Lower lobe of right lung (tissue), 2 donors: ENCODE measurements around the gene BLM. TPM values are rescaled to one million over a fixed set of nuclear protein-coding genes. Genes with fewer than 3 reads are reported as not detected.

Experiments
- ATAC-seq, 2 donors: fragments of 200-7000 bp; cut with Tn5 transposase; one replicate each; pipeline ENCODE4 v1.9.1; 2020 to 2022; ENCODE audit warnings: mild to moderate bottlenecking in 2 of 2, moderate library complexity in 2 of 2
- DNase-seq: peaks from one replicate; pipeline ENCODE4 v3.0.0-alpha.2; 2020
- H3K27ac ChIP-seq: fragments of 200-600 bp; one replicate; pipeline ENCODE4 v1.8.0; 2022
- H3K27me3 ChIP-seq: fragments of 200-600 bp; one replicate; pipeline ENCODE4 v1.8.0; 2022; ENCODE audit warnings: low read depth
- H3K36me3 ChIP-seq: fragments of 200-600 bp; one replicate; pipeline ENCODE4 v1.8.0; 2022; ENCODE audit warnings: mild to moderate bottlenecking
- H3K4me1 ChIP-seq: fragments of 200-600 bp; one replicate; pipeline ENCODE4 v1.8.0; 2022
- H3K4me3 ChIP-seq: fragments of 200-600 bp; one replicate; pipeline ENCODE4 v1.8.0; 2022; ENCODE audit warnings: mild to moderate bottlenecking
- H3K9me3 ChIP-seq: fragments of 200-600 bp; one replicate; pipeline ENCODE4 v1.8.0; 2022
- CTCF ChIP-seq: fragments of 200-600 bp; IDR thresholded peaks from one replicate; pipeline ENCODE4 v1.8.0; 2022; ENCODE audit warnings: antibody characterized with exemption, mild to moderate bottlenecking
- intact Hi-C: fragments of 100-400 bp; cut with DNase I; formaldehyde crosslinking; loops from one replicate; pipeline ENCODE4 v1.11.0; 2022
- total RNA-seq: library from RNA; stranded (reverse); fragmentation: NEBNext Ultra II Directional; extraction: Animal tissue kit (Norgen Biotek cat#: 25700); gene quantifications from one replicate; pipeline ENCODE4 v1.2.1, GENCODE V29; 2021
- donor health status: DM: no; HTN: yes; CAD: no; lungs with severe emphysema.

Gene BLM
- total RNA-seq, 1 donor from 2014 or later = 2.0 TPM

- DNase-seq (no peak), ATAC-seq (no peak)
- no peak for TF ChIP-seq CTCF
- no peaks in the 10 kb centered on the region for H3K27me3 ChIP-seq
- no peaks in the 10 kb centered on the region for H3K36me3 ChIP-seq
- no peak overlapping the region for H3K27ac ChIP-seq
- intact Hi-C loops = no loop called here
- H3K9me3 ChIP-seq = no peaks in the 10 kb centered on the region
- no peak overlapping the region for H3K4me3 ChIP-seq
- H3K4me1 ChIP-seq = no peaks in the 10 kb centered on the region
These were observed 72.9 kb downstream of the BLM start for GRCh38 chr15:90790057-90790456.

- no peak for TF ChIP-seq CTCF
- Histone ChIP-seq H3K9me3 (no peaks in the 10 kb centered on the region), H3K27me3 (no peaks in the 10 kb centered on the region), H3K4me1 (no peaks in the 10 kb centered on the region), H3K27ac (no peak overlapping the region), H3K4me3 (no peak overlapping the region), H3K36me3 (no peaks in the 10 kb centered on the region)
- ATAC-seq (no peak), DNase-seq (no peak)
- intact Hi-C loops = no loop called here
These were observed 73.4 kb downstream of the BLM start for GRCh38 chr15:90790561-90790960.

- Histone ChIP-seq H3K9me3 (no peaks in the 10 kb centered on the region), H3K4me3 (no peak overlapping the region), H3K36me3 (no peaks in the 10 kb centered on the region), H3K27me3 (no peaks in the 10 kb centered on the region), H3K4me1 (no peaks in the 10 kb centered on the region), H3K27ac (no peak overlapping the region)
- DNase-seq = no peak
- TF ChIP-seq CTCF = no peak
- intact Hi-C loops = no loop called here
- no peak for ATAC-seq
These were observed 77.4 kb downstream of the BLM start for GRCh38 chr15:90794538-90794937.

- no peaks in the 10 kb centered on the region for H3K27me3 ChIP-seq
- no peaks in the 10 kb centered on the region for H3K4me1 ChIP-seq
- H3K36me3 ChIP-seq = no peaks in the 10 kb centered on the region
- no peak overlapping the region for H3K27ac ChIP-seq
- H3K9me3 ChIP-seq = no peaks in the 10 kb centered on the region
- intact Hi-C loops = no loop called here
- ATAC-seq = no peak
- DNase-seq = no peak
- no peak overlapping the region for H3K4me3 ChIP-seq
- TF ChIP-seq CTCF = no peak
These were observed 82.6 kb downstream of the BLM start for GRCh38 chr15:90799639-90800170.

GRCh38 chr15:90801803-90802202 lies 84.7 kb downstream of the BLM start:
- intact Hi-C loops = no loop called here
- TF ChIP-seq CTCF = no peak
- Histone ChIP-seq H3K27ac (no peak overlapping the region), H3K4me3 (no peak overlapping the region), H3K36me3 (no peaks in the 10 kb centered on the region), H3K4me1 (no peaks in the 10 kb centered on the region), H3K27me3 (no peaks in the 10 kb centered on the region), H3K9me3 (no peaks in the 10 kb centered on the region)
- ATAC-seq = no peak
- DNase-seq = no peak
